ENCODE data around the gene UFD1.

- TF ChIP-seq POLR2A (IDR thresholded peaks at IDR 0.05; ENCODE audit: low read length) (no peak), GATA1 (IDR thresholded peaks at IDR 0.05; ENCODE audit: low read depth, low read length) (no peak)
Observed at GRCh38 chr22:19406281-19406811, 72.6 kb downstream of the UFD1 start.
